Urinary bladder (tissue), 4 donors: ENCODE measurements around the gene LIPG. TPM values are rescaled to one million over a fixed set of nuclear protein-coding genes. Genes with fewer than 3 reads are reported as not detected.

Experiments
- DNase-seq: peaks from one replicate; pipeline ENCODE4 v3.0.0-alpha.2; 2015; ENCODE audit errors: extremely low spot score
- H3K27ac ChIP-seq: one replicate; pipeline ENCODE4 v1.5.1; 2013; ENCODE audit warnings: low read depth, mild to moderate bottlenecking, moderate library complexity
- H3K36me3 ChIP-seq: one replicate; pipeline ENCODE4 v1.6.1; 2013; ENCODE audit warnings: mild to moderate bottlenecking, moderate library complexity; ENCODE audit not compliant: insufficient read depth
- H3K4me1 ChIP-seq: one replicate; pipeline ENCODE4 v1.6.1; 2013; ENCODE audit warnings: mild to moderate bottlenecking, moderate library complexity; ENCODE audit not compliant: insufficient read depth
- H3K4me3 ChIP-seq: one replicate; pipeline ENCODE4 v1.5.1; 2013; ENCODE audit warnings: low read depth, low read length
- WGBS: extraction: QIAGEN DNeasy Blood & Tissue Kit; methylation state at CpG from one replicate; pipeline ENCODE4 v1.1.7; 2013; 5-methylcytosine and 5-hydroxymethylcytosine counted together
- polyA plus RNA-seq: library from polyadenylated mRNA; stranded (reverse); fragments of 200-250 nt; gene quantifications from one replicate; pipeline ENCODE4 v1.2.3, GENCODE V29; 2013
- total RNA-seq: library from RNA; depleted of rRNA; stranded (reverse); fragments of >200 nt; gene quantifications from one replicate; pipeline ENCODE4 v1.2.3, GENCODE V29; 2014
- donor health status: healthy with polysubstance abuse.
- donor health status: healthy.

The LIPG gene
- total and polyA plus RNA-seq, 2 donors: 0.85 to 5.0 TPM

GRCh38 chr18:49630246-49630699 lies 68.4 kb downstream of the LIPG start:
- Histone ChIP-seq H3K4me1 (no peaks in the 10 kb centered on the region), H3K36me3 (no peaks in the 10 kb centered on the region), H3K4me3 (no peak overlapping the region), H3K27ac (no peak overlapping the region)
- DNase-seq: no peak

GRCh38 chr18:49631146-49631866 lies 69.4 kb downstream of the LIPG start:
- no peak for DNase-seq
- 90% methylated on average over 12 of the region's 12 CpGs for WGBS
- H3K4me1 ChIP-seq: no peaks in the 10 kb centered on the region
- no peaks in the 10 kb centered on the region for H3K36me3 ChIP-seq
- no peak overlapping the region for H3K27ac ChIP-seq
- H3K4me3 ChIP-seq: no peak overlapping the region

- no peaks in the 10 kb centered on the region for H3K36me3 ChIP-seq
- 60% methylated on average over 10 of the region's 10 CpGs for WGBS
- H3K4me1 ChIP-seq: no peaks in the 10 kb centered on the region
- DNase-seq: no peak
- no peak overlapping the region for H3K4me3 ChIP-seq
- H3K27ac ChIP-seq: no peak overlapping the region
Observed at GRCh38 chr18:49632588-49632987, 70.7 kb downstream of the LIPG start.

- 70% methylated on average over 4 of the region's 4 CpGs for WGBS
- no peak for DNase-seq
- Histone ChIP-seq H3K27ac (no peak overlapping the region), H3K4me1 (no peaks in the 10 kb centered on the region), H3K4me3 (no peak overlapping the region), H3K36me3 (no peaks in the 10 kb centered on the region)
Observed at GRCh38 chr18:49638209-49638785, 76.4 kb downstream of the LIPG start.

GRCh38 chr18:49638891-49639557 lies 77.2 kb downstream of the LIPG start:
- no peaks in the 10 kb centered on the region for H3K4me1 ChIP-seq
- no peak overlapping the region for H3K4me3 ChIP-seq
- no peak overlapping the region for H3K27ac ChIP-seq
- no peaks in the 10 kb centered on the region for H3K36me3 ChIP-seq
- DNase-seq: no peak
- WGBS: 96% methylated on average over 8 of the region's 8 CpGs

GRCh38 chr18:49639643-49640391 lies 78.0 kb downstream of the LIPG start:
- no peaks in the 10 kb centered on the region for H3K4me1 ChIP-seq
- no peak overlapping the region for H3K4me3 ChIP-seq
- 74% methylated on average over 13 of the region's 13 CpGs for WGBS
- no peak overlapping the region for H3K27ac ChIP-seq
- no peaks in the 10 kb centered on the region for H3K36me3 ChIP-seq
- DNase-seq: no peak

GRCh38 chr18:49640741-49641140 lies 78.9 kb downstream of the LIPG start:
- Histone ChIP-seq H3K27ac (no peak overlapping the region), H3K36me3 (no peaks in the 10 kb centered on the region), H3K4me1 (no peaks in the 10 kb centered on the region), H3K4me3 (no peak overlapping the region)
- DNase-seq: no peak
- 72% methylated on average over 6 of the region's 6 CpGs for WGBS

GRCh38 chr18:49645196-49645595 lies 83.3 kb downstream of the LIPG start:
- no peak for DNase-seq
- no peaks in the 10 kb centered on the region for H3K4me1 ChIP-seq
- no peak overlapping the region for H3K27ac ChIP-seq
- no peaks in the 10 kb centered on the region for H3K36me3 ChIP-seq
- WGBS: 92% methylated on average over 3 of the region's 3 CpGs
- H3K4me3 ChIP-seq: no peak overlapping the region

GRCh38 chr18:49645841-49646351 lies 84.0 kb downstream of the LIPG start:
- peak overlapping the region; percentile 39 for H3K27ac ChIP-seq
- H3K36me3 ChIP-seq: no peaks in the 10 kb centered on the region
- no peak for DNase-seq
- no peaks in the 10 kb centered on the region for H3K4me1 ChIP-seq
- no peak overlapping the region for H3K4me3 ChIP-seq
- 32% methylated on average over 10 of the region's 10 CpGs for WGBS

- Histone ChIP-seq H3K27ac (no peak overlapping the region), H3K36me3 (no peaks in the 10 kb centered on the region), H3K4me3 (no peak overlapping the region), H3K4me1 (no peaks in the 10 kb centered on the region)
- no peak for DNase-seq
- WGBS: 93% methylated on average over 3 of the region's 3 CpGs
Observed at GRCh38 chr18:49646873-49647272, 85.0 kb downstream of the LIPG start.

- DNase-seq: no peak
- H3K4me1 ChIP-seq: no peaks in the 10 kb centered on the region
- 67% methylated on average over 8 of the region's 8 CpGs for WGBS
- no peaks in the 10 kb centered on the region for H3K36me3 ChIP-seq
- no peak overlapping the region for H3K4me3 ChIP-seq
- H3K27ac ChIP-seq: no peak overlapping the region
Observed at GRCh38 chr18:49647496-49648168, 85.8 kb downstream of the LIPG start.

GRCh38 chr18:49648326-49648725 lies 86.5 kb downstream of the LIPG start:
- no peak overlapping the region for H3K27ac ChIP-seq
- no peaks in the 10 kb centered on the region for H3K4me1 ChIP-seq
- 59% methylated on average over 5 of the region's 5 CpGs for WGBS

More at GRCh38 chr18:49648326-49648725, 86.5 kb downstream of the LIPG start:
- no peak overlapping the region for H3K4me3 ChIP-seq
- H3K36me3 ChIP-seq: no peaks in the 10 kb centered on the region
- no peak for DNase-seq
